GM12892 (cell line): Measurements from ENCODE around the gene WTIP.

Experiments used
- DNase-seq: peaks from one replicate; pipeline ENCODE4 v3.0.0; 2011; ENCODE audit not compliant: insufficient read length
- FAIRE-seq: peaks from 2 replicates; lab custom pipeline; 2011; peaks lifted over from hg19 to GRCh38; lab: Jason Lieb, UNC
- POLR2A ChIP-seq: IDR thresholded peaks from 2 replicates; pipeline ENCODE4 v1.6.1; 2011; ENCODE audit warnings: low read depth, low read length, control low read depth
- POLR2AphosphoS5 ChIP-seq: IDR thresholded peaks from 2 replicates; pipeline ENCODE4 v1.6.1; 2011; ENCODE audit warnings: low read depth, low read length, control low read depth
- TAF1 ChIP-seq: IDR thresholded peaks from 2 replicates; pipeline ENCODE4 v1.6.1; 2011; ENCODE audit warnings: low read depth, mild to moderate bottlenecking, control low read depth, low read length, borderline replicate concordance

Gene WTIP

GRCh38 chr19:34481861-34482379, 362 bp downstream of the WTIP start:
- DNase-seq = no peak
- FAIRE-seq = no peak
- TF ChIP-seq POLR2A = no peak

GRCh38 chr19:34482380-34483250, 1.1 kb downstream of the WTIP start:
- TF ChIP-seq TAF1 = no peak
- TF ChIP-seq POLR2AphosphoS5 = no peak
- TF ChIP-seq POLR2A = no peak
- FAIRE-seq (no peak), DNase-seq (no peak)

- TF ChIP-seq POLR2AphosphoS5 (no peak), POLR2A (no peak), TAF1 (no peak)
- FAIRE-seq = no peak
- DNase-seq = no peak
Measured at GRCh38 chr19:34484328-34484727, 2.8 kb downstream of the WTIP start.

- DNase-seq (no peak), FAIRE-seq (no peak)
- TF ChIP-seq POLR2AphosphoS5 = no peak
- TF ChIP-seq TAF1 = no peak
- no peak for TF ChIP-seq POLR2A
Measured at GRCh38 chr19:34485831-34486230, 4.3 kb downstream of the WTIP start.

- FAIRE-seq (no peak), DNase-seq (no peak)
- TF ChIP-seq POLR2AphosphoS5 (no peak), POLR2A (no peak), TAF1 (no peak)
Measured at GRCh38 chr19:34487651-34488051, 6.1 kb downstream of the WTIP start.

GRCh38 chr19:34489175-34489574, 7.6 kb downstream of the WTIP start:
- TF ChIP-seq TAF1 (no peak), POLR2AphosphoS5 (no peak), POLR2A (no peak)

GRCh38 chr19:34490141-34490766, 8.7 kb downstream of the WTIP start:
- DNase-seq = no peak
- TF ChIP-seq POLR2AphosphoS5 (no peak), POLR2A (no peak), TAF1 (no peak)
- FAIRE-seq = no peak

More at GRCh38 chr19:34489175-34489574, 7.6 kb downstream of the WTIP start:
- DNase-seq = no peak
- no peak for FAIRE-seq

GRCh38 chr19:34493038-34493648, 11.6 kb downstream of the WTIP start:
- no peak for DNase-seq
- no peak for FAIRE-seq
- no peak for TF ChIP-seq POLR2AphosphoS5
- no peak for TF ChIP-seq POLR2A
- TF ChIP-seq TAF1 = no peak

GRCh38 chr19:34493649-34494044, 12.1 kb downstream of the WTIP start:
- no peak for DNase-seq
- TF ChIP-seq POLR2A (no peak), TAF1 (no peak), POLR2AphosphoS5 (no peak)
- no peak for FAIRE-seq

- DNase-seq (no peak), FAIRE-seq (no peak)
- no peak for TF ChIP-seq POLR2A
- no peak for TF ChIP-seq TAF1
- TF ChIP-seq POLR2AphosphoS5 = no peak
Measured at GRCh38 chr19:34494601-34495000, 13.0 kb downstream of the WTIP start.

- TF ChIP-seq TAF1 (no peak), POLR2AphosphoS5 (no peak), POLR2A (no peak)
- FAIRE-seq (no peak), DNase-seq (no peak)
Measured at GRCh38 chr19:34495416-34495815, 13.9 kb downstream of the WTIP start.

GRCh38 chr19:34497112-34497805, 15.7 kb downstream of the WTIP start:
- TF ChIP-seq POLR2AphosphoS5 (no peak), TAF1 (no peak), POLR2A (no peak)
- DNase-seq = no peak
- no peak for FAIRE-seq
